Panc1 (cell line): ENCODE data around the gene NEFH.

Source experiments
- CTCF ChIP-seq: fragments of 450-650 bp; IDR thresholded peaks from 2 replicates; pipeline ENCODE4 v1.5.1; 2017; ENCODE audit warnings: mild to moderate bottlenecking
- POLR2AphosphoS5 ChIP-seq: IDR thresholded peaks from 2 replicates; pipeline ENCODE4 v1.6.1; 2012; ENCODE audit warnings: mild to moderate bottlenecking, low read depth, low read length, moderate library complexity
- TCF7L2 ChIP-seq: IDR thresholded peaks from 2 replicates; pipeline ENCODE4 v1.6.1; 2011; ENCODE audit warnings: mild to moderate bottlenecking, low read depth, low read length, inconsistent platforms
- TF ChIP-seq, protein P1 (sequence below), 2 experiments: IDR thresholded peaks; 2 replicates each; pipeline ENCODE4 v1.6.1; 2011 to 2012; ENCODE audit warnings: low read depth in 2 of 2, control low read depth in 1 of 2, low read length in 1 of 2, mild to moderate bottlenecking in 1 of 2, moderate library complexity in 1 of 2; ENCODE audit not compliant: insufficient read depth in 1 of 2

GRCh38 chr22:29518427-29518826 lies 38.4 kb downstream of the NEFH start:
- no peak for TF ChIP-seq CTCF
- TF ChIP-seq POLR2AphosphoS5: no peak
- no peak for TF ChIP-seq TCF7L2
- TF ChIP-seq, protein P1, sequence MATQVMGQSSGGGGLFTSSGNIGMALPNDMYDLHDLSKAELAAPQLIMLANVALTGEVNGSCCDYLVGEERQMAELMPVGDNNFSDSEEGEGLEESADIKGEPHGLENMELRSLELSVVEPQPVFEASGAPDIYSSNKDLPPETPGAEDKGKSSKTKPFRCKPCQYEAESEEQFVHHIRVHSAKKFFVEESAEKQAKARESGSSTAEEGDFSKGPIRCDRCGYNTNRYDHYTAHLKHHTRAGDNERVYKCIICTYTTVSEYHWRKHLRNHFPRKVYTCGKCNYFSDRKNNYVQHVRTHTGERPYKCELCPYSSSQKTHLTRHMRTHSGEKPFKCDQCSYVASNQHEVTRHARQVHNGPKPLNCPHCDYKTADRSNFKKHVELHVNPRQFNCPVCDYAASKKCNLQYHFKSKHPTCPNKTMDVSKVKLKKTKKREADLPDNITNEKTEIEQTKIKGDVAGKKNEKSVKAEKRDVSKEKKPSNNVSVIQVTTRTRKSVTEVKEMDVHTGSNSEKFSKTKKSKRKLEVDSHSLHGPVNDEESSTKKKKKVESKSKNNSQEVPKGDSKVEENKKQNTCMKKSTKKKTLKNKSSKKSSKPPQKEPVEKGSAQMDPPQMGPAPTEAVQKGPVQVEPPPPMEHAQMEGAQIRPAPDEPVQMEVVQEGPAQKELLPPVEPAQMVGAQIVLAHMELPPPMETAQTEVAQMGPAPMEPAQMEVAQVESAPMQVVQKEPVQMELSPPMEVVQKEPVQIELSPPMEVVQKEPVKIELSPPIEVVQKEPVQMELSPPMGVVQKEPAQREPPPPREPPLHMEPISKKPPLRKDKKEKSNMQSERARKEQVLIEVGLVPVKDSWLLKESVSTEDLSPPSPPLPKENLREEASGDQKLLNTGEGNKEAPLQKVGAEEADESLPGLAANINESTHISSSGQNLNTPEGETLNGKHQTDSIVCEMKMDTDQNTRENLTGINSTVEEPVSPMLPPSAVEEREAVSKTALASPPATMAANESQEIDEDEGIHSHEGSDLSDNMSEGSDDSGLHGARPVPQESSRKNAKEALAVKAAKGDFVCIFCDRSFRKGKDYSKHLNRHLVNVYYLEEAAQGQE (IDR thresholded peaks at IDR 0.05; ENCODE audit: insufficient read depth in 1 of 2, low read depth in 2 of 2, low read length in 1 of 2): no peak
